OCI-LY1 (cell line): ENCODE measurements around the gene EYS.

Experiments used
- CTCF ChIP-seq: fragments of 200-600 bp; sonication (generic), shearing (Covaris generic); IDR thresholded peaks from 2 replicates; pipeline ENCODE4 v1.5.1; 2017; ENCODE audit warnings: mild to moderate bottlenecking, antibody characterized with exemption, low read length, moderate library complexity, mixed read lengths
- EZH2 ChIP-seq: fragments of 200-600 bp; sonication (generic), shearing (Covaris generic); IDR thresholded peaks from 2 replicates; pipeline ENCODE4 v1.8.0; 2017; ENCODE audit warnings: borderline replicate concordance, mixed run types, mild to moderate bottlenecking, antibody characterized with exemption, low read length, moderate library complexity, mixed read lengths

- TF ChIP-seq CTCF (no peak), EZH2 (no peak)
Observed at GRCh38 chr6:65708162-65708561, 1.1 kb upstream of the EYS start.
